Epidermal melanocyte (primary cell): ENCODE data around the gene BZW1.

Experiments used
- DNase-seq: peaks from one replicate; pipeline ENCODE4 v3.0.0; 2011; ENCODE audit warnings: low spot score; ENCODE audit not compliant: insufficient read length

The BZW1 gene

GRCh38 chr2:200873560-200873959 lies 61.9 kb downstream of the BZW1 start:
- no peak for DNase-seq
